Smooth muscle cell (in vitro differentiated cells): ENCODE data around the gene KCNAB1. TPM values are rescaled to one million over a fixed set of nuclear protein-coding genes. Genes with fewer than 3 reads are reported as not detected.

Source experiments
- DNase-seq: peaks from one replicate; lab custom pipeline; 2025; ENCODE audit not compliant: unreplicated experiment; lab: John Stamatoyannopoulos, UW
- H2AFZ ChIP-seq: fragments of 200-600 bp; sonication (generic); 2 replicates; pipeline ENCODE4 v1.6.0; 2016; ENCODE audit warnings: antibody characterized with exemption, low read depth, mild to moderate bottlenecking
- H3F3A ChIP-seq: fragments of 200-600 bp; sonication (generic); 2 replicates; pipeline ENCODE4 v1.6.0; 2017; ENCODE audit warnings: antibody characterized with exemption, low read depth
- H3K27ac ChIP-seq: fragments of 200-600 bp; sonication (generic); 2 replicates; pipeline ENCODE4 v1.5.1; 2016; ENCODE audit warnings: low read depth, mild to moderate bottlenecking
- H3K27me3 ChIP-seq: fragments of 200-600 bp; sonication (generic); 2 replicates; pipeline ENCODE4 v1.6.1; 2016; ENCODE audit warnings: low read depth, mild to moderate bottlenecking
- H3K36me3 ChIP-seq: fragments of 200-600 bp; sonication (generic); 2 replicates; pipeline ENCODE4 v1.5.1; 2016; ENCODE audit warnings: low read depth
- H3K4me1 ChIP-seq: fragments of 200-600 bp; sonication (generic); 2 replicates; pipeline ENCODE4 v1.5.1; 2016; ENCODE audit warnings: low read depth
- H3K4me2 ChIP-seq: fragments of 200-600 bp; sonication (generic); 2 replicates; pipeline ENCODE4 v1.6.0; 2016; ENCODE audit warnings: mild to moderate bottlenecking
- H3K4me3 ChIP-seq: fragments of 200-600 bp; sonication (generic); 2 replicates; pipeline ENCODE4 v1.5.1; 2016; ENCODE audit warnings: mild to moderate bottlenecking
- H3K79me2 ChIP-seq: fragments of 200-600 bp; sonication (generic); 2 replicates; pipeline ENCODE4 v1.6.0; 2016; ENCODE audit warnings: low read depth, mild to moderate bottlenecking
- H3K9ac ChIP-seq: fragments of 200-600 bp; sonication (generic); 2 replicates; pipeline ENCODE4 v1.6.0; 2016; ENCODE audit warnings: low read depth
- H3K9me3 ChIP-seq: fragments of 200-600 bp; sonication (generic); replicated peaks from 2 replicates; pipeline ENCODE4 v1.5.1; 2016; ENCODE audit warnings: low read depth
- H4K20me1 ChIP-seq: fragments of 200-600 bp; sonication (generic); 2 replicates; pipeline ENCODE4 v1.6.0; 2016; ENCODE audit warnings: low read depth
- CTCF ChIP-seq: fragments of 200-600 bp; sonication (generic); IDR thresholded peaks from 2 replicates; pipeline ENCODE4 v1.5.1; 2017; ENCODE audit warnings: borderline replicate concordance, mild to moderate bottlenecking, antibody characterized with exemption; ENCODE audit not compliant: insufficient read depth, poor library complexity, severe bottlenecking
- WGBS: methylation state at CpG from one replicate; pipeline ENCODE4 v1.1.7; 2016; ENCODE audit warnings: low lambda C conversion rate; 5-methylcytosine and 5-hydroxymethylcytosine counted together
- polyA plus RNA-seq: library from polyadenylated mRNA; unstranded; fragments of >200 nt; fragmentation: Nextera tagmentation; extraction: Ambion mirVana; gene quantifications from 2 replicates; pipeline ENCODE4 v1.2.1, GENCODE V29; 2016
- total RNA-seq: library from RNA; depleted of rRNA; stranded (reverse); fragments of >200 nt; gene quantifications from 2 replicates; pipeline ENCODE4 v1.2.3, GENCODE V29; 2014

The KCNAB1 gene
- total and polyA plus RNA-seq, 2 experiments from 2014 or later, result 0.36 to 1.0 TPM

GRCh38 chr3:156376199-156376598 lies 255.8 kb downstream of the KCNAB1 start:
- no peak overlapping the region for H3K27ac ChIP-seq
- H3F3A ChIP-seq, result no peaks in the 10 kb centered on the region
- no peaks in the 10 kb centered on the region for H4K20me1 ChIP-seq
- H3K4me1 ChIP-seq, result peaks cover 17% of the 10 kb centered on the region
- no peaks in the 10 kb centered on the region for H3K9me3 ChIP-seq
- no peak for TF ChIP-seq CTCF
- H3K4me2 ChIP-seq, result no peak overlapping the region
- H3K36me3 ChIP-seq, result no peaks in the 10 kb centered on the region
- no peak overlapping the region for H3K9ac ChIP-seq
- no peak overlapping the region for H3K4me3 ChIP-seq
- no peak overlapping the region for H2AFZ ChIP-seq
- DNase-seq, result no peak
- no peaks in the 10 kb centered on the region for H3K27me3 ChIP-seq
- no peaks in the 10 kb centered on the region for H3K79me2 ChIP-seq

- no peaks in the 10 kb centered on the region for H3F3A ChIP-seq
- H3K4me3 ChIP-seq, result no peak overlapping the region
- H3K4me2 ChIP-seq, result no peak overlapping the region
- H3K4me1 ChIP-seq, result peaks cover 17% of the 10 kb centered on the region
- no peak for TF ChIP-seq CTCF
- no peaks in the 10 kb centered on the region for H4K20me1 ChIP-seq
- no peaks in the 10 kb centered on the region for H3K9me3 ChIP-seq
- no peak overlapping the region for H3K27ac ChIP-seq
- DNase-seq, result no peak
- no peak overlapping the region for H3K9ac ChIP-seq
- no peaks in the 10 kb centered on the region for H3K79me2 ChIP-seq
- no peak overlapping the region for H2AFZ ChIP-seq
- H3K36me3 ChIP-seq, result no peaks in the 10 kb centered on the region
- 91% methylated on average over 7 of the region's 7 CpGs for WGBS
- no peaks in the 10 kb centered on the region for H3K27me3 ChIP-seq
Measured at GRCh38 chr3:156377266-156377665, 256.9 kb downstream of the KCNAB1 start.

GRCh38 chr3:156377718-156378117 lies 257.3 kb downstream of the KCNAB1 start:
- no peaks in the 10 kb centered on the region for H3K9me3 ChIP-seq
- no peaks in the 10 kb centered on the region for H3K36me3 ChIP-seq
- peaks cover 13% of the 10 kb centered on the region for H3K4me1 ChIP-seq
- no peaks in the 10 kb centered on the region for H3K27me3 ChIP-seq
- H3K79me2 ChIP-seq, result no peaks in the 10 kb centered on the region
- no peaks in the 10 kb centered on the region for H4K20me1 ChIP-seq
- no peak for TF ChIP-seq CTCF
- no peaks in the 10 kb centered on the region for H3F3A ChIP-seq
- H2AFZ ChIP-seq, result no peak overlapping the region
- no peak for DNase-seq
- 97% methylated on average over 7 of the region's 7 CpGs for WGBS
- no peak overlapping the region for H3K4me2 ChIP-seq
- no peak overlapping the region for H3K27ac ChIP-seq
- no peak overlapping the region for H3K9ac ChIP-seq
- H3K4me3 ChIP-seq, result no peak overlapping the region

DNA sequence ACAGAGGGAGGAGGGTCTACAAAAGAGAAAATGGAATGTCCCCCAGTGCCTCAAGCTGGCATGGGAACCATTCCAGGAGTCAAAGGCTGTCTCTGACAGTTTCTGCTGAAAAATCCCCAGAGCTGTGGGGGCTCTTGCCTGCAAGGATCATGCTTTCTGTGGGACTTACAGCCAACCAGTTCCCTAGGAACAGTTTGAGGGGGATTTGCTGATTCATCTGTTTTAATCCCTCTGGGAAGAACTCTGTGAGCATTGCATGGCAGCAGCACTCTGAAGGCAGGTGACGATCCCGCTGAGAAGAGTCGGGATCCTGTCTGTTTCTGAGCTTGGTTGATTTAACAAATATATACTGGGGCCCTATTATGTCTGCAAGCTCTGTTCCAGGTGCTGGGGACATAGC lies 258.5 kb downstream of the KCNAB1 start:
- H3K27ac ChIP-seq, result no peak overlapping the region
- no peaks in the 10 kb centered on the region for H3K9me3 ChIP-seq
- H4K20me1 ChIP-seq, result no peaks in the 10 kb centered on the region
- no peaks in the 10 kb centered on the region for H3K27me3 ChIP-seq
- H3F3A ChIP-seq, result no peaks in the 10 kb centered on the region
- no peak overlapping the region for H2AFZ ChIP-seq
- WGBS, result 51% methylated on average over 3 of the region's 3 CpGs
- H3K4me3 ChIP-seq, result no peak overlapping the region
- no peak overlapping the region for H3K9ac ChIP-seq
- no peak for DNase-seq
- TF ChIP-seq CTCF, result no peak
- no peak overlapping the region for H3K4me2 ChIP-seq
- no peaks in the 10 kb centered on the region for H3K36me3 ChIP-seq
- H3K79me2 ChIP-seq, result no peaks in the 10 kb centered on the region
- H3K4me1 ChIP-seq, result peaks cover 2% of the 10 kb centered on the region
